NCI-H446 treated with DMSO at 0.1 percent for 48 hours (cell line): Measurements from ENCODE around the gene HABP2.

Experiments
- DNase-seq: peaks from one replicate; lab custom pipeline; 2025; lab: John Stamatoyannopoulos, UW

The HABP2 gene

DNA sequence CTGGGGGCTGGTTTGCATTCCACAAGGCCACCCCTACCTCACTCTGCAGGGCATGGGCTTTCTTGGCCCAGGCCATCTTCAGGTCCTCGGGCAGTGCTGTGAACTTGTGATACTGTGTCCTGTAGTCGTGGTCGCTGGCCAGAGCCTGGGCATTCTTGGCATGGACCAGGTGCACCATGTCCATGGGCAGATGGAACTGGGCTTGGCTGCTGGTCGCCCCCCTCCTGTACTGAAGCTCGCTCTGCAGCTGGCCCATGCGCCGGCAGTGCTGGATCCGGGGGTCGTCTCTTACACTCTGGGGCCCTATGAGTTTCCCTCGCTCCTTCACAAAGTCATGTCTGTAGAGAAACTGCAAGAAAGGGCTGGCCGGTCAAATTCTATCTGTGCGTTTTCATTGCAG is 51.7 kb downstream of the HABP2 start:
- DNase-seq: no peak

DNA sequence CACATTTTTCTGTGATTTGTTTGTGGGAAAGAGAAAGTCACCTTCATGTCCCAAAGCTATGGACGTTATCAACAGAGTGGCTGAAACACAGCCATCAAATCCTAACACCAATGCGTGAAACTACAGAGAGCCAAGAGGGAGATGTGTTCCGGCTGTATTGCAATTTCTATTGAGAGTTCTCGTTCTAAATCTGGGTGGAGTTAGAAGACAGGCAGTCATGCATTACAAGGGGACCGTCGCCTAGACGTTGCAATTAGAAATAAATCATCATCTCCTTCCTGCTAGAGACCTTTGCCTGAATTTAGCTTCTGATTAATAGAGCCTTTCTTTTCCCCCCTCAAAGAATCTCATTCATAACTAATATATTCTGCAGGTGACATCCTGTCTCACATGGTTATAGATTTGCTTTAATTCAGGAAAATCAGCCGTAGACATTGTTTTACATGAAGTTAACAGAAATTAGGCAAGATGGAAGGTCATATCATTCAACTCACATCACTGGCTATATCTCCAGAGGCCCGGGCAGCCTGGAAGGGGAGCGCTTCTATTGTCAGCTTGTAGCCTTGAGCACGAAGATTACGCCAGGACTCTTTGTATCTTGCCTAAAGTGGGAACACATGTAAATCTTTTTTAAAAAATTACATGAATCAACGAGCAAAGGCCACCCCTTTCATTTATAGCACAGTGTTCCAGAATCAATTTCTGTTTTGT is 52.6 kb downstream of the HABP2 start:
- DNase-seq: no peak

DNA sequence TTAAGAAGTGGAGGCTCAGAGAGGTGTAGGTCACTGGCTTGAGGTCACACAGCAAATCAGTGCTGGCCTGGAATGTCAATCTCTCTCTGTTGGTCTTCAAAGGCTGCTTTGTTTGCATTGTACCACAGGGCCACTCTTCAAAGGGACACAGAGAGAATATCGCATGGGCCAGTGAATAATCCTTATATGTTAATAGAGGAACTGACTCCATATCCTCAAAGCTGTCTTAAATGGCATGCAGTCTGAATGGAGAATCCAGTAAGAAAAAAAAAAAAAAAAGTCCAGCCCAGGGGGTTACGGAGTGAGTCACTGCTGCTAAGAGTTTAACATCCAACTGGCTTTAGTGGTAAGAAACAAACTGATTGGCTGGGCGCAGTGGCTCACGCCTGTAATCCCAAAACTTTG is 56.9 kb downstream of the HABP2 start:
- no peak for DNase-seq

DNA sequence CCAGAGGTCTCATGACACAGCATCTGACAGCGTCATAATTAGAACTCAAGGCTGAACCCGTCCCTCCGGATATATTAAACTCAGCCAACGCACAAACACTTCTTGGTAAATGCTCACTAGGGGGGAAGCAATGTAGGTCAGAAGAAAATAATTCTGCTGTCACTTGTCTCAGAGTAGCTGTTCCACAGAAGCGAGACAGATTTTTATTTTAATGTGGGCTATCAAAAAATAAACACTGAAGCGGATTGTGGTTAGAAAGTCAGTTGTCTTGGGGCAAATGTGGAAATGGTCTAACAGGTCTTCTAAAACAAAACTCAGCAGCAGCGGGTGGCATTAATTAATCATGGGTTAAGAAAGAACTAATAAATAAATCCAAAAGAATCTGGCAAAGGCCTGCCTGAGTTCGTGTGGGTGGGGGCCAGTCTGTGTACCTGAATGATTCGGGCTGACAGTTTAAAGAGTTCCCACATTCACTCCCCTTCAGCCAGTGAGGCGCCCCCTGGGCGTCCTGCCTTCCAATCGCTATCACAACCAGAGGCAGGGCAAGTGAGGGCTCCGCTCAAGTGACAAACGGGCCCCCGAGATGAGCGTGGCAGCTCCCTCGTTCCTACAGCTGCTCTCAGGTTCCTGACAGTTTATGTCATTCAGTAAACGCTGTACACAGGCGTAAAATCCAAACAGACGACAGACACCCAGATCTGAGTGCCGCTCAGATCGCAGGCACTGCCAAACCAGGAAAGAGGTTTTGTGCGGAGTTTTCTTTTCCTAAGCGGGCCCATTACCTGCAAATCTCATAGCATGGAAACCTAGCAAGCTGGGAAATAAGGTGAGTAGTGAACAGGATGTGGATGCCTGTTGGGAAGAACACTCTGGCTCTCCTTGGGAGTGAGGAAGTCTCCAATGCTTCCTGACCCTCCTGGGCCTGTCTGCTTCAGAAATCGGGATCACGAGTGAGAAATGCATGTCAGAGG is 58.1 kb downstream of the HABP2 start:
- DNase-seq: no peak

DNA sequence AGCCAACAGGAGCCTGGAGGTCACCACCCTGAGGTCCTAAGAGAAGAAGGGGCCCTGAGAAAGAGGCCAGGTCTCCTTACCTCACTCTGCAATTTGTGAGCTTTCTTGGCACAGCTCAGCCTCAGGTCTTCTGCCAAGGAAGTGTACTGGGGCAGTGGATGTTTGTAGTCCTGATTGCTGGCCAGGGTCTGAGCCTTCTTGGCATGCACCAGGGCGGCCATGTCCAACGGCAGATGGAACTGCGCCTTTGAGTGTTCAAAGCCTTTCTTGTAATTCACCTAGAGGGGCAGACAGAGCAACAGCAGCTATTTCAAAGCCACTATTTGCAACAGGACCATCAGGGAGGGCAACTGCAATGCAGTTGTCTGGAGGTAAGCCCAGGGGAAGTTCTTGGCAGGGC is 59.3 kb downstream of the HABP2 start:
- no peak for DNase-seq

DNA sequence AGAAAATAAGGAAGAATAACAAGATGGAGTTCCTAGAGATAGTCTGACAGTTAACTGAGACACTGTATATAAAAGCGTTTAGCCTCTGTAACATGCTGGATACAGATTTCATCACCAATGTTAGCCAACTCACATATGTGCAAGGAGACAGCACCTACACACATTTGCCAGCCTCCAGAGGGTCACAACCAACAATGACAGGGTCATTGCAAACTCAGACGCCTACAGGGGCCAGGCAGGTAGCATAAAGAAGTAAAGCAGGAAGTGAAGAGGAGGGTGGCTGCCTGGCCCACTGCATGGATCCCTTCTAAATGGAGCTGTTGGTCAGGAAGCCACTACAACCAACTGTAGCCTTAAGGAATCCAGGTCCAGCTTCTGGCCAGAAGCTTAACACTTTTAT is 60.6 kb downstream of the HABP2 start:
- no peak for DNase-seq

DNA sequence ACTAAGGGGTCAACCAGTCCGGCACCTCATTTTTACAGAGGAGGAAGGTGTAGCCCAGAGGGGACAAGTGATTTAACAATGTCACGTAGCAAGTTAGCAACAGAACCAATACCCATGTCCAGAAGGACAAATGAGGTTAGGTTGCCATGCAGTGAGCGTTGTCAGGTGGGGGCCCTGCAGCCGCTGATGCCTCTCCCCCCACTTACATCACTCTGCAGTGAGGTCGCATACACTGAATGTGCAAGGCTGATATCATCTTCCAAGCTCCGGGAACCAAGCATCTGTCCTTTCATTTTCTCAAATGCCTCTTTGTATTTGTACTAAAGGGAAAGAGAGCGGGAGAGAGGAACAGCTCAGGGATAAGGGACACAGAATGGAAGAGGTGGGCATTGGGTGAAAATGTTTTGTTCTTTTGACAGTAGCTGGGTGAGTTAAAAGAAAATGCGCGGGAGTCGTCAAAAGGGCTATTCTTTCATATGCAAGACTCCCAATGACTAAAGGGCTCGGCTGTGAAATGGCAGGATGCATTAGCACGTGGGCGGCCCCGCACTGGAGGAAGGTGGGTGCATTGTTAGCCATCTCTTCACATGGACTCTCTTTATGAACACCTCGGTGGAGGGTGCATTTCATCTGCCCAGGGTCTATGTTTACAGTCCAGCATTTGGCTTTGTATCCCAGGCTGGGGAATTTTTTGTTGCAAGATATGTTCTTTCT is 61.3 kb downstream of the HABP2 start:
- DNase-seq: no peak

DNA sequence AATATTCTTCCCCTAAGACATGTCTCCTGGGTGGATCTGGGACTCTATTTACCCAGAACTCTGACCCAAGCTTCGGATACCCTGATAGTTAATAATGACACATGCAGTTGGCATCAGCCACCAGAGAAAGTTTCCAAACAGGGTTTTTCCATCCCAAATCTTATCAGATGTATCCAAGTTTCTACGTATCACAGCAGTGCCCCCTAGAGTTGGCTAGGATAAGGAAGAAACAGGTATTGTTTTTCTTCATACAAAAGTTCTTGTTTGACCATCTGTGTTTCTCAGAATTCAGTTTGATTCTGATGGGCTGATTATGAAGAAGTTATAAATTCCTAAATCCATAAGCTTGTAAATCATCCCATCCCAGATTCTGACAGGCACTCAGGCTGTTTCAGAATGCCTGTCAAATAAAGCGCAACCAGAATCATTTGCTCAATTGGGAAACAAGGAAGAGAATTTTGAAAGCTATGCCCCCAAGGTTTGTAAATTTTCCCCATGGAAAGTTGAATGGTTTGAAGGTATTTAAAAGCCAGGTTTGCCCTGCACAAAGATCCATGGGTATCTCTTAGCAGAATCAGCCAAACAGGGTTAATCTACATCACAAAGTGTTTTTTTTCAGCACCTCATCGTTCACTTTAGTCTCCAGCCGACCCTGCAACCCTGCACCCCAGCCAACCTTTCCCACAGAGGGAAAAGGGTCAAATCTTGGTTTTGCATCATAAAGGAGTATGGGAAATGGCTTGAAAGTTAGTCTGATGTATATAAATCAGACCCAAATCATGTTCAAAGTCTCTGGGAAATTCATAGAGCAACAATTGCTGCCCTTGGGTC is 63.6 kb downstream of the HABP2 start:
- DNase-seq: no peak

DNA sequence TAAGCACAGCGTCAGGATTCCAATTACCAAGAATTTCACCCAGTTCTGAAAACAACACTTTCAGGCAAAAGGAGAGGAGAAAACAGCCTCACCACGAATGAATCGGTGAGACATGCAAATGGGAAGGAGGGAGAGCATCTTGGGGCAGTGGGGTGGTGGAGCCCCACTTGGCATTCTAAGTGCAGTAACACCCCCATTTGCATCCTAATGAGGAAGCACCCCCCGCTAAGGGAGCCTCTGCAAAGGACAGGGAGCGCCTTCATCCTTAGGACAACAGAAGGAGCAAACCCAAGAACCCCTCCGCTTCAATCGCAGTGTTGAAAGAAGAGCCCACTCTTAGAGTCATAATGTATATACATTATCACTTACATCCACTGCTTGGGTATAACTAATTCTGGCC is 64.2 kb downstream of the HABP2 start:
- no peak for DNase-seq

DNA sequence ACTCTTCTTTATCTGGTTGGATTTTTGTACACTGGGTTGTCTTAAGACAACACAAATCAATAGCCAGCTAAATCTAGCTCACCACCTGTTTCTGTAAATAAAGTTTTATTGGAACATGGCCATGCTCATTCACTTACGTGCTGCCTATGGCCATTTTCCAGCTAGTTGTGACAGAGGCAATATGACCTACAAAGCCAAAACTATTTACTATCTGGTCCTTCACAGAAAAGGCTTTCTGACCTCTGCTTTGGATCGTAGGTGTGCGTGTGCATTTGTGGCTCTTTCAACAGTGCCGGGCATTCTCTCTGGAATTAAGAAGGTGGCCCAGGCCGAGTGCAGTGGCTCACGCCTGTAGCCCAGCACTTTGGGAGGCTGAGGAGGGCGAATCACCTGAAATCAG is 65.5 kb downstream of the HABP2 start:
- DNase-seq: no peak

DNA sequence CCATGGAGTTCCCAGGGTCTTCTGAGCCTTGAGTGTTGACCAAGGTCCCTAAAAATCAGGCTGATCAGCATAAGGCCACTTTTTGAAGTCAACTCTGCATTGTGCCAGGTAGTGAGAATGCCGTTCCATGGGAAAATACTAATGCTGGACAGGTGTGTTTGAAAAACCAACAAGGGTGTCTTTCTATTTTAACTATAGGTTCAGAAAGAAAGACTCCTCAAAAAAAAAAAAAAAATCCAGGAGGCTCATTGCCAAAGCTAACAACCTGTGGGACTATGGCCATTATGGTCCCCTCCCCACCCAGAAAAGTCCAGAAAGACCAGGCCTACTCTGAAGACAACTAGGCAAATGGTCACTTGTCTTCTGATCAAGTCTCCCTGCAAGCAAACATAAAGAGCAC is 66.5 kb downstream of the HABP2 start:
- no peak for DNase-seq

DNA sequence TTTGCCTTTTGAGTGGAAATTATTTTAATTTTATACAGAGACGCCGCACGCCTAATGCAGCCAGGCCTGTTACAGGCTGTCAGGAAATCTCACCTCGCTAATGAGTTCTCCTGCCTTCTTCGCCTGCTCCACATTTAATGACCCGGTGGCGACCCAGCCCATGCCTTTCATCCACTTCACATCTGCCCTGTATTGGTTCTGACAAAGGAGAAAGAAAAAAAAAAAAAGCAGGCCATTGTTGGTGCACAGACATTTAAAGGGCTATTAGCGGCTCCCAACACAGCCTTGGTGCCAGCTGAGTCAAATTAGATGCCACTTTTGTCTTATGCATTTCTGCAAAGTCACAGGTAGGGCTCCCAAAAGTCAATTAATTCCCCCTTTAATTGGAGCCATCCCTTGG is 67.7 kb downstream of the HABP2 start:
- no peak for DNase-seq

DNA sequence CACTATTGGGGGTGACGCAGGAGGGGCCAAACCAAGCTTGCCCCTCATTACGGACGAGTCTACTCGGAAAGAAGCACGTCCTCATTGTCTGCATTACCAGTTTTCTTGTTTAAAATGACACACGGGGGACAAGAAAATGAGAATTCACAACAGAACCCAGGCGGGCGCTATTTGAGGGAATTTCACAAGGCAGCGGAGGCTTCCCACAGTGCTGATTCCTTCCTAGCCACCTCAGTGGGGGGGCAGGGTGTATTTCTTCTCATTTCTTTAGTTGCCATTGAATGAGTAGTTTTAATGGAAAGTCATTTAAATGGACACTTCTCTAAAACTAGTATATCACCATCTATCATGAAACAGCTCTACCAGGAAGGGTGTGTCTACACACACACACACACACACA is 68.1 kb downstream of the HABP2 start:
- DNase-seq: no peak

DNA sequence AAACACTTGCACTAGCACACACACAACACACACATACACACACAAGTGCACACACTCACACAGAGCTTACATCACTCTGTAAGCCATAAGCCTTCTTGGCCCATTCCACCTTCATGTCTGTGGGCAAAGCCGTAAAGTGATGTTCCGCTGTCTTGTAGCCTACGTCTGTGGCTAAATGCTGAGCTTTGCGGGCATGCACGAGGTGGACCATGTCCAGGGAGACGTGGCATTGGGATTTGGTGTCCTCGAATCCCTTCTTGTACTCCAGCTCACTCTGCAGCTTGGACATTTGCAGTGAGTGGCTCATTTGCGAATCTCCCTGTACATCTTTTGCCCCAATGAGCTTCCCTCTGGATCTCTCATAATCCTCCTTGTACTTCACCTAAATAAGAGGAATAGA is 68.9 kb downstream of the HABP2 start:
- no peak for DNase-seq

DNA sequence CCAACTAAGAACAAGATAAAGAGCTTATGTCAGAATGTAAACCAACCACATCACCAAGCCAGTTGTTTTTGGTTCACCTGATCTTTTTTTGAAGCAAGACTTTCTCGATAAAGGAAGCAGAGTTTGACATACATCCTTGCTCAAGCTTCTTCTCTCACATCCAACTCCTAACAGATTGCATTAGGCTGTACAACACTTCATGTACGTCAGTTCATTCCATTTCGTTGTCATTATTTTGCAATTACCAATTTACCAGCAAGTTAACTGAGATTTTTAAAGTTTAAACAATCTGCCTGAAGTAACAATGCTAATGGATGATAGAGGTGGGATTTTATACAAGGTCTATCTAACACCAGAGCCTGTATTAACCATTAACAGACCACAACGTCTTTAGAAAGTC is 70.0 kb downstream of the HABP2 start:
- DNase-seq: no peak

DNA sequence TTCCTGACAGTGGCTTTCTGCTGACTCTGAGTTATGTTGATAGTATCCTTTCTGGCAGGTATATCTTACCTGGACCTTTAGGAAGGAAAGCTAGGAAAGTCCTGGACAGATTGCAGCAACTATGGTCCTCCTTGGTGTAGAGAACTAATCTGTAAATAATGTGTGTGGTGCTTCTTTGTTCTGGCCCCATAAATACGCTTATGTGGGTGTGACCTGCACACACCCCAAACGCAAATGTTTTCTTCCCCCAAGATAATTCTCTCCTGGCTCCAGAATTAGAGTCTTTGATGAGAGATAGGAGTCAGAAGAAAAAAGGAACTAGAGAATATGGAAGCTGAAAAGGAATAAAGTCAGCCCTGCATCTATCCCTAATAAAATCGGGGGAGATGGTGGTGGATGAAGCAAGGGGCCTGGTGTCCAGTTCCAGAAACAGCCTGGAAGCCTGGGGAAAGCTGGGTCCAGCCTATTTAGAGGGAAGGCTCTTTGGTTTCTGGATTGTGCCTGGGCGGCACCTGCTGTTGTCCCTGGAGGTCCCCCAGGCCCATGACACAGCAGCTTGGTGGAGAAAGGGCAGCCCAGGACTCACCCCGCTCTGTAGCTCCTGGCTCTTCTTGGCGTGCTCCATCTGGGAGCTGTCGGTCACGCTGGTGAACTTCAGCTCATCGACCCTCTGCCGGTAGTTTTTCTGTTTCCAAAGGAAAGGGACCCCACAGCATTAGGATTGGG is 72.8 kb downstream of the HABP2 start:
- DNase-seq: no peak

DNA sequence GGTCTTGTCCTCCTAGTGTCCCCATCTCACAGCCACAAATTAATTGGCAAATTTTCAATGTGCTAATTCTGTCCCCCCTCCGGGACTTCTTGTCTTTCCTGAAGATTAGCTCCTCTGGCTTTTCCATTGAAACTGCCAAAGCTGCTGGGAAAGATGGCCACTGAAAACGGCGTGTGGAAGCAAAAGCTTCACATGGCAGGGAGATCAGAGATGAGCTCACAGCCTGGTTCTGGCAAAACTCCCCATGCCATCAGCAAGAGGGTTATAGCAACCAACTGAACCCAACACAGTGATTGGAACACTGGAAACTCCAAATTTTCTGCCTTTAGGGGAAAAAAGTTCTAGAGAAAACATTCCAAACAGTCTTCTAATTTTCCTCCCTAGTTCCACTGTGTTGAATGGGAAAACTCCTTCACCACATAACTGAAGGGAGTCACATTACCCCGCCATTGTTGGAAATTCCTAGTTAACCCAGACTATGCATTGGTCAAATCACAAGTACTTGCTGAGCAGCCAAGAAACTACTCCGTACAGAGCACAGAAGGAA is 74.0 kb downstream of the HABP2 start:
- no peak for DNase-seq

DNA sequence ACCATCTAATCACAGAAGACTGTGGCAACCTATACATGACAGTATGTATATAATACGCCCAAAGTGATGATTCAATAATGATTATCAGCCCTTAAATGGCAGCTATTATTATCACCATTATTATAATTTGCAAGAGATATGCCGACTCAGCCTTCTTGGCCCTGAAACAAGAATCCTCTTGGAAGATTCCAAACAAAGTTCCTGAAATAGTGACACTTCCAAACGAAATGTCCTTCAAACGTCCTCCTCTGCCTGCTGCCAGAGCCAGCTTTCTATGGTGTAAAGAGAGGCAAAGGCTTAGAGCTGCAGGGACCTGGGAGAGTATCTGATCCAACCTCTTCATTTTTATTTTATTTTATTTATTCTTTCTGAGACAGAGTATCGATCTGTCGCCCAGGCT is 75.0 kb downstream of the HABP2 start:
- no peak for DNase-seq

DNA sequence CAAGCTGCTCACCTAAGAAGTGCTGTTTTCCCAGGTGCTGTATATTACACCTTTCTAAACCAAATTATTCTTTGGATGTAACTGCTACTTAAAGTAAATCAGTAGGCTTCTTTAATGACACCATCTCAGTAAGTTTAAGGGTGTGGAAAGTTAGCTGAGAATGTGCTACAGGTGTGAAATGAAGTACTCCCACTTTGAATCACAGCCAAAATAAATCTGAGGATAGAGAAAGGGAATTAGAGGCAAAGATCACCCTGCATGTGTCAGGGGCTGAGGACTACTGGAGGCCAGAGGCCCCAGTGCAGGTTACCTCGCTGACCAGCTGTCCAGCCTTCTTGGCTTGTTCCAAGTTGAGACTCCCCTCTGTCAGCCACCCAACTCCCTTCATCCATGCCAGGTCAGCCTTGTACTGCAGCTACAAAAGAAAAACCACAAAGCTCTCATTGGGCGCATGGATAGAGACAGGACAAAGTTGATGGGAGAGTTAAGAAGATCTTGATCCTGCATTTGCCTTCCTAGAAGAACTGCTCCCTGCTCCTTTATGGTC is 75.8 kb downstream of the HABP2 start:
- DNase-seq: no peak

DNA sequence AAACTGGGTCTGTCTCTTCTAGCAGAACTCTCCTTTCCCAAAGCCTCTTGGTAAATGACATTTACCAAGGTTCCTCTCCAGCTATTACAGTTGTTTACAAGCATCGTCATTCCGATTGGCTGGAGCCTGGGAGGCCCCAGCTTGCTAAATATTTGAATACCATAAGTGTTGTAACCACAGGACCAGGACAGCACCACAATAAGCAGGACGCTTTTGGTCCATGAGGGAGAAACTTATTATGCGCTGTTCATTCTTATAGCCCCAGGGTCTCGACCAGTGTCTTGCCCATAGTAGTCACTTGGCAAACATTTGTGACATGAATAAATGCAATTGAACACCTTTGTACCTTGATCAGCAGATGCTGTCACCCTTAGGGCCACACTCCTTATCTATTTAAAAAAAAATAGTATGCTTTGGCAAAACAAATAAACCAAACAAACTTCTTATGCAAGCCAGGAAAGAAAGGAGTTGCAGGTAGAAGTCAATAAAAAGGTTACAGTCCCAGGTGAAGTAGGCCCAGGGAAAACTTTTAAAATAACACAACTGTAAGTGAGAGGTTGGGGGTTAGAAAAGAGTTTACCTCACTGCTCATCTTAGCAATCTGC is 78.2 kb downstream of the HABP2 start:
- DNase-seq: no peak
